Measurements from ENCODE around the gene ENPP1.

The ENPP1 gene

DNA sequence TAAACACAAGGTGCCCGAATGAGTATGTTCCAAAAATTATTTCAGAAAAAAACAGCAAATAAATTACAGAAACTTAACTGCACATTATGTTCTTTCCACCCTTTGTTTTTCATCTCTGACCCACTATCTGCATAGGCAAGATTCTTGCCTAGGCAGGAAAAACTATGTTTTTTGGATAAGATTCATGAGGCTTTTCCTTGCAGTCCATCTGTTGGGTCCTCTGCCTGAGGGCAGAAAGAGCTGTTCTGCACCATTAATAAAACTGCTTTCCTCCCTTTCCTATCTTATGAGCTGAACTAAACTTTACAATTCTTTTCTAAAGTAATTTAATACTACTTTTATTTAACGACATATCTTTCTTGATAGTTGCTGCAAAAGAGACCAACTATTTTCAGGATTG is 21.1 kb downstream of the ENPP1 start:
- no peak for ATAC-seq
- TF ChIP-seq TOX (CRISPR knock-in tag; IDR thresholded peaks at IDR 0.05; ENCODE audit: borderline replicate concordance) (no peak), GLIS3 (CRISPR knock-in tag; IDR thresholded peaks at IDR 0.05) (no peak), PATZ1 (CRISPR knock-in tag; IDR thresholded peaks at IDR 0.05; ENCODE audit: borderline replicate concordance) (no peak), SNAI2 (CRISPR knock-in tag; IDR thresholded peaks at IDR 0.05) (no peak), ZFP30 (CRISPR knock-in tag; IDR thresholded peaks at IDR 0.05) (no peak)

- ATAC-seq: no peak
- TF ChIP-seq CSRNP3 (CRISPR knock-in tag; IDR thresholded peaks at IDR 0.05): no peak
- TF ChIP-seq GLIS3 (CRISPR knock-in tag; IDR thresholded peaks at IDR 0.05): no peak
- no peak for TF ChIP-seq OSR1 (CRISPR knock-in tag; IDR thresholded peaks at IDR 0.05)
- TF ChIP-seq SNAI2 (CRISPR knock-in tag; IDR thresholded peaks at IDR 0.05): no peak
- TF ChIP-seq ESRRG (CRISPR knock-in tag; IDR thresholded peaks at IDR 0.05): no peak
- TF ChIP-seq TOX (CRISPR knock-in tag; IDR thresholded peaks at IDR 0.05; ENCODE audit: borderline replicate concordance): no peak
- no peak for TF ChIP-seq ZNF565 (CRISPR knock-in tag; conservative IDR thresholded peaks at IDR 0.05; ENCODE audit: low read depth)
- no peak for TF ChIP-seq ARNTL (CRISPR knock-in tag; IDR thresholded peaks at IDR 0.05; ENCODE audit: borderline replicate concordance, low read depth)
- no peak for TF ChIP-seq ISL1 (CRISPR knock-in tag; IDR thresholded peaks at IDR 0.05)
- no peak for TF ChIP-seq ZNF70 (CRISPR knock-in tag; IDR thresholded peaks at IDR 0.05)
These were observed 23.6 kb downstream of the ENPP1 start for GRCh38 chr6:131831392-131831791.

GRCh38 chr6:131831886-131832285 is 24.1 kb downstream of the ENPP1 start:
- ATAC-seq: no peak

GRCh38 chr6:131832363-131832762 is 24.5 kb downstream of the ENPP1 start:
- TF ChIP-seq BACH2 (CRISPR knock-in tag; IDR thresholded peaks at IDR 0.05; ENCODE audit: borderline replicate concordance) (no peak), CSDC2 (CRISPR knock-in tag; IDR thresholded peaks at IDR 0.05) (no peak), PATZ1 (CRISPR knock-in tag; IDR thresholded peaks at IDR 0.05; ENCODE audit: borderline replicate concordance) (no peak), PPARA (CRISPR knock-in tag; IDR thresholded peaks at IDR 0.05; ENCODE audit: borderline replicate concordance) (no peak), ZFP3 (CRISPR knock-in tag; IDR thresholded peaks at IDR 0.05) (no peak), SNAI2 (CRISPR knock-in tag; IDR thresholded peaks at IDR 0.05) (no peak)
- no peak for ATAC-seq

More at GRCh38 chr6:131831886-131832285, 24.1 kb downstream of the ENPP1 start:
- no peak for TF ChIP-seq ZNF70 (CRISPR knock-in tag; IDR thresholded peaks at IDR 0.05)
- TF ChIP-seq, protein P1, sequence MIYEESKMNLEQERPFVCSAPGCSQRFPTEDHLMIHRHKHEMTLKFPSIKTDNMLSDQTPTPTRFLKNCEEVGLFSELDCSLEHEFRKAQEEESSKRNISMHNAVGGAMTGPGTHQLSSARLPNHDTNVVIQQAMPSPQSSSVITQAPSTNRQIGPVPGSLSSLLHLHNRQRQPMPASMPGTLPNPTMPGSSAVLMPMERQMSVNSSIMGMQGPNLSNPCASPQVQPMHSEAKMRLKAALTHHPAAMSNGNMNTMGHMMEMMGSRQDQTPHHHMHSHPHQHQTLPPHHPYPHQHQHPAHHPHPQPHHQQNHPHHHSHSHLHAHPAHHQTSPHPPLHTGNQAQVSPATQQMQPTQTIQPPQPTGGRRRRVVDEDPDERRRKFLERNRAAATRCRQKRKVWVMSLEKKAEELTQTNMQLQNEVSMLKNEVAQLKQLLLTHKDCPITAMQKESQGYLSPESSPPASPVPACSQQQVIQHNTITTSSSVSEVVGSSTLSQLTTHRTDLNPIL (CRISPR knock-in tag; IDR thresholded peaks at IDR 0.05; ENCODE audit: low read depth): no peak
- TF ChIP-seq ARNTL (CRISPR knock-in tag; IDR thresholded peaks at IDR 0.05; ENCODE audit: borderline replicate concordance, low read depth): no peak

- TF ChIP-seq BACH2 (CRISPR knock-in tag; IDR thresholded peaks at IDR 0.05; ENCODE audit: borderline replicate concordance): no peak
- TF ChIP-seq ARNTL (CRISPR knock-in tag; IDR thresholded peaks at IDR 0.05; ENCODE audit: borderline replicate concordance, low read depth): no peak
- no peak for TF ChIP-seq SNAI2 (CRISPR knock-in tag; IDR thresholded peaks at IDR 0.05)
- no peak for ATAC-seq
These were observed 30.2 kb downstream of the ENPP1 start for GRCh38 chr6:131838051-131838450.

GRCh38 chr6:131839388-131839787 is 31.6 kb downstream of the ENPP1 start:
- no peak for ATAC-seq

More at GRCh38 chr6:131839388-131839787, 31.6 kb downstream of the ENPP1 start:
- TF ChIP-seq OSR1 (CRISPR knock-in tag; IDR thresholded peaks at IDR 0.05) (no peak), ZFP3 (CRISPR knock-in tag; IDR thresholded peaks at IDR 0.05) (no peak), ZFP30 (CRISPR knock-in tag; IDR thresholded peaks at IDR 0.05) (no peak), CSDC2 (CRISPR knock-in tag; IDR thresholded peaks at IDR 0.05) (no peak), RARB (CRISPR knock-in tag; IDR thresholded peaks at IDR 0.05) (no peak), ZC3H10 (CRISPR knock-in tag; IDR thresholded peaks at IDR 0.05) (no peak), ZNF70 (CRISPR knock-in tag; IDR thresholded peaks at IDR 0.05) (no peak), TOX (CRISPR knock-in tag; IDR thresholded peaks at IDR 0.05; ENCODE audit: borderline replicate concordance) (no peak), GLIS3 (CRISPR knock-in tag; IDR thresholded peaks at IDR 0.05) (no peak)
- TF ChIP-seq, protein P1 (CRISPR knock-in tag; IDR thresholded peaks at IDR 0.05; ENCODE audit: low read depth): no peak

Measured in SK-N-SH treated with all-trans-retinoic acid at 6 μM for 48 hours (cell line).